ENCODE results near the gene PRKAG2.
"Not testable (repeated sequence)": the region's sequence is repeated elsewhere in the genome, so short reads cannot be mapped to it uniquely, and the experiment has no call there.

PRKAG2 gene

DNA sequence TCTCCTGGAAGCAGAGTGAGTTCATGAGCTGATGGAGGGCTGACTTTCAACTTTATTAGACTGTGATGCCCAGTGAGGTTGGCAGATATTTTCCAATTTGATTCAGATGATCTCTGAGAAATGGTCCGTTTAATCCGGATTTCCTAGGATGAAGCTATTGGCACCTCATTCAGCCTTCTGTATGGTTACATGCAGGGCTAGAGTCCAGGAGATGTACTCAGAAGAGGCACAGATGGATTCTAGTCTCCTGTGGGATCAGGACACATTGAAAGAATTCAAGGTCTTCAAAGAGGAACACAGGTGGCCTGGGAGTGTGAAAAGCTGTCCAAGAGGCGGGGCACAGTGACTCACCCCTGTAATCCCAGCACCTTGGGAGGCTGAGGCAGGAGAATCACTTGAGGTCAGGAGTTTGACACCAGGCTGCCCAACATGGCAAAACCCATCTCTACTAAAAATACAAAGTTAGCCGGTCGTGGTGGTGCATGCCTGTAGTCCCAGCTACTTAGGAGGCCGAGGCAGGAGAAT is 334.2 kb downstream of the PRKAG2 start:
- Histone ChIP-seq H3K36me3 (ENCODE audit: control insufficient read depth in 1 of 2, insufficient read depth in 2 of 2, low read length in 2 of 2) (no peaks in the 10 kb centered on the region), H3K9ac (ENCODE audit: low read depth in 1 of 2, low read length in 2 of 2) (no peak overlapping the region), H3K4me3 (ENCODE audit: low read depth in 1 of 2, low read length in 2 of 2) (no peak overlapping the region), H3K27me3 (ENCODE audit: control insufficient read depth in 1 of 2, insufficient read depth in 2 of 2, low read length in 2 of 2) (peaks cover 0 to under 1% of the 10 kb centered on the region in 2 donors), H3K9me3 (ENCODE audit: control insufficient read depth in 1 of 2, low read length in 2 of 2) (no peaks in the 10 kb centered on the region), H3K4me1 (ENCODE audit: control insufficient read depth in 1 of 2, insufficient read depth in 2 of 2, low read length in 2 of 2) (no peaks in the 10 kb centered on the region), H3K27ac (ENCODE audit: low read depth, low read length) (no peak overlapping the region)

DNA sequence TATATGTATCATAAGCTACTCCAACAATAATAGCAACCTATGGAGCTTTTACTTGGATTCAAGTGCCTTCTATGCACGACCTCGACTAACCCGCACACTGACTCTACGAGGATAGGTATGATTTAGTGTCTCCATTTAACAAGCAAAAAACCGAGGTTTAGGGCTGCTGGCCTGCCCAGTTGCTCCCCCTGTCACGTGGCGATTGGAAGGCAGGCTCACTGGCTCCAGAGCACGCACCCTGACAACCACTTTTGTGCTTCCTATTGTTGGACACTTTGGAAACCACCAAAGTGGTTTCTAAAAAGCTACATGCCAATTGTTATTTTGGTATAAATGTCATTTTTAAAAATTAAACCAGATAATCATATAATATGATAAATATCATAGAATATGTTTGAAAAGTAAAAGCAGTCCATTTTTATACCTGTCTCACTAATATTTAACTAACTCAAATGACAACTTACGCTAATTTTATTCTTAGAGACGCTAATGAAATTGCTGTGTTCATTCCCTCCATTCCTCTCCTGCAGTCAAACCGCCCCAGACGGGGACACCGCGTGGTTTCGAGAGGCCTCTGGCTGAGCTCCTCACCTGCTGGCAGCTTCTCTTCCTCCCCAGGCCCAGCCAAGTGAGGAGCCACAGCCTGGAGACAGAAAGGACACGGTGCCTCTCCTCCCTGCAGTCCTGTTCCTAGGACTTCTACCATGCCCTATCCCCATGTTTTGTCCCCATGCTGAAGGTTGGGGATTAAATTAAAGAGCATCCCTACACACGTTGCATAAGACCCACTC is 335.0 kb downstream of the PRKAG2 start:
- Histone ChIP-seq H3K4me3 (ENCODE audit: low read depth in 1 of 2, low read length in 2 of 2) (no peak overlapping the region), H3K27me3 (ENCODE audit: control insufficient read depth in 1 of 2, insufficient read depth in 2 of 2, low read length in 2 of 2) (no peaks in the 10 kb centered on the region), H3K36me3 (ENCODE audit: control insufficient read depth in 1 of 2, insufficient read depth in 2 of 2, low read length in 2 of 2) (no peaks in the 10 kb centered on the region), H3K27ac (ENCODE audit: low read depth, low read length) (no peak overlapping the region), H3K9ac (ENCODE audit: low read depth in 1 of 2, low read length in 2 of 2) (no peak overlapping the region), H3K4me1 (ENCODE audit: control insufficient read depth in 1 of 2, insufficient read depth in 2 of 2, low read length in 2 of 2) (no peaks in the 10 kb centered on the region), H3K9me3 (ENCODE audit: control insufficient read depth in 1 of 2, low read length in 2 of 2) (no peaks in the 10 kb centered on the region)

DNA sequence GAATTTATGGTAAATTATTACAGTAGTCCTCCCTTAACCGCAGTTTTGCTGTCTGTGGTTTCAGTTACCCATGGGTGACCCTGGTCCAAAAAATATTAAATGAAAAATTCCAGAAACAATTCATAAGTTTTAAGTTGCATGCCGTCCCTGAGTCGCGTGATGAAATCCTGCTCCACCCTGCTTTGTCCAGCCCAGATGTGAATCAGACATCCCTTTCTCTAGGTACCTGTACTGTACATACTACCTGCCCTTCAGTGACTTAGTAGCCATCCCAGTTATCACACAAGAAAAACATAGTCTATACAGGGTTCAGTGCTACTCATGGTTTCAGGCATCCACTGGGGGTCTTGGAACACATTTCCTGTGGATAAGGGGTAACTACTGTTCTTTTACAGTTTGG is 336.8 kb downstream of the PRKAG2 start:
- no peaks in the 10 kb centered on the region for H3K9me3 ChIP-seq (ENCODE audit: control insufficient read depth in 1 of 2, low read length in 2 of 2)
- H3K36me3 ChIP-seq (ENCODE audit: control insufficient read depth in 1 of 2, insufficient read depth in 2 of 2, low read length in 2 of 2), result no peaks in the 10 kb centered on the region
- no peak overlapping the region for H3K4me3 ChIP-seq (ENCODE audit: low read depth in 1 of 2, low read length in 2 of 2)

DNA sequence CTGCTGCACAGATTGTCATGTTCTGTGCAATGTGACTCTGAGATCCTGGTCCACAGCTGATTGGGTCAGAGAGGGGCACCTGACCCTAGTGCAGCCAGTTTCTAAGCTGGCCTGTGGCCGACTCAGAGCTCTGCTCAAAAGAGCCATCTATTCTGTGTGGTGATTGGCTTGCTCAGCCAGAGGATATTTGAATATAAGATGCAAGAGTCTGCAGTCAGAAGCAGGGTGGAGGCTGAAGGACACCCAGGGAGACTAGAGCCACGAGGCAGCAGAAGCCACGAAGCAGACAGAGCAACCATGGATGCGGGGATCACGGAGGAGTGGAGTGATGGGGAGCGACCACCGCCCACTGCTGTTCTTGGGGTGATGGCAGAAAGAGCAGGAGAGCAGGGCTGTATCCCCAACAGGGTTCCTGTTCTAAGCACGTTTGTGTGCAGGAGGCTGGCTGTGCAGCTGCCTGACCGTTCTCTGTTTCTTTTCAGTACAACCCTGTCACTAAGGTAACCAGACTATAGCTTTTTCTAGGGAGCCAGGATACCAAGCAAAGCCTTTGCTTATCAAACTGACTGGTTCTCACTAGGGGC is 337.7 kb downstream of the PRKAG2 start:
- Histone ChIP-seq H3K4me3 (ENCODE audit: low read depth in 1 of 2, low read length in 2 of 2) (no peak overlapping the region), H3K27ac (ENCODE audit: low read depth, low read length) (no peak overlapping the region), H3K27me3 (ENCODE audit: control insufficient read depth in 1 of 2, insufficient read depth in 2 of 2, low read length in 2 of 2) (no peaks in the 10 kb centered on the region), H3K9me3 (ENCODE audit: control insufficient read depth in 1 of 2, low read length in 2 of 2) (no peaks in the 10 kb centered on the region), H3K4me1 (ENCODE audit: control insufficient read depth in 1 of 2, insufficient read depth in 2 of 2, low read length in 2 of 2) (no peaks in the 10 kb centered on the region), H3K9ac (ENCODE audit: low read depth in 1 of 2, low read length in 2 of 2) (no peak overlapping the region), H3K36me3 (ENCODE audit: control insufficient read depth in 1 of 2, insufficient read depth in 2 of 2, low read length in 2 of 2) (no peaks in the 10 kb centered on the region)

More for the DNA sequence above, 336.8 kb downstream of the PRKAG2 start:
- Histone ChIP-seq H3K4me1 (ENCODE audit: control insufficient read depth in 1 of 2, insufficient read depth in 2 of 2, low read length in 2 of 2) (no peaks in the 10 kb centered on the region), H3K27me3 (ENCODE audit: control insufficient read depth in 1 of 2, insufficient read depth in 2 of 2, low read length in 2 of 2) (no peaks in the 10 kb centered on the region), H3K27ac (ENCODE audit: low read depth, low read length) (no peak overlapping the region), H3K9ac (ENCODE audit: low read depth in 1 of 2, low read length in 2 of 2) (no peak overlapping the region)

DNA sequence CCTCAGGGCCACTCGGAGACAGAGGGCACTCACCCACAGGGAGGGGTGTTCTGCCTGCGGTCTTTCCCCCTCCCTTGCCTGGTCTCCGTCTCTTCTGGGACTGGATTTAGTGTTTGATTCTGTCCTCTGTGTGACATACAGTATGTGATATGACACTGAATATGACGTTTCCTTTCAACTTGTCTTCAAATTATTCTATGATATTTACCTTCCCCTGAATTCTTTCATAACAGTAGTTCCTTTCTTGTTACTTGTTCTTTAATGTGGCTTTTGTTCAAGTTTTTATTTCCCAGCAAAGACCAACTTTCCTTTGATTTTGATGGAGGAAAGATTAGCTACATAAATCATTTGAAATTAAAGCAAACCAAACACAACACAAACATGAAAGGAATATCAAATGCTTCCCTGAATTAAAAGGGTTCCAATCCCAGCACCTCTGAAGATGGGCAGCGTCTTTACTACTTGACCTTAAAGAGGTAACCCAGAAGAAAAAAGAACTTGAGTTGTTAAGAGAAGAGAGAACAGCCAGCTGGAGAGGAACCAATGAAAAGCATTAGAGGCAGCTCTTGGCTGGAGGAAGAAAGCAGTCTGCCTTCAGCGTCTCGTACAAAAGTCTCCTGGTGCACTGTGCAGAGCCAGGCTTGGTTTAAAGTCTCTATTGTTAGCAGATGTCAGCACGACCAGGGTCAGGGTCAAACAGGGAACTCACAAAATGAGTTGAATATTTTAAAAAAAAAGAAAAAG is 338.9 kb downstream of the PRKAG2 start:
- Histone ChIP-seq H3K36me3 (ENCODE audit: control insufficient read depth in 1 of 2, insufficient read depth in 2 of 2, low read length in 2 of 2) (no peaks in the 10 kb centered on the region), H3K27me3 (ENCODE audit: control insufficient read depth in 1 of 2, insufficient read depth in 2 of 2, low read length in 2 of 2) (no peaks in the 10 kb centered on the region), H3K4me3 (ENCODE audit: low read depth in 1 of 2, low read length in 2 of 2) (no peak overlapping the region), H3K9ac (ENCODE audit: low read depth in 1 of 2, low read length in 2 of 2) (no peak overlapping the region), H3K4me1 (ENCODE audit: control insufficient read depth in 1 of 2, insufficient read depth in 2 of 2, low read length in 2 of 2) (no peaks in the 10 kb centered on the region), H3K27ac (ENCODE audit: low read depth, low read length) (no peak overlapping the region), H3K9me3 (ENCODE audit: control insufficient read depth in 1 of 2, low read length in 2 of 2) (no peaks in the 10 kb centered on the region)

DNA sequence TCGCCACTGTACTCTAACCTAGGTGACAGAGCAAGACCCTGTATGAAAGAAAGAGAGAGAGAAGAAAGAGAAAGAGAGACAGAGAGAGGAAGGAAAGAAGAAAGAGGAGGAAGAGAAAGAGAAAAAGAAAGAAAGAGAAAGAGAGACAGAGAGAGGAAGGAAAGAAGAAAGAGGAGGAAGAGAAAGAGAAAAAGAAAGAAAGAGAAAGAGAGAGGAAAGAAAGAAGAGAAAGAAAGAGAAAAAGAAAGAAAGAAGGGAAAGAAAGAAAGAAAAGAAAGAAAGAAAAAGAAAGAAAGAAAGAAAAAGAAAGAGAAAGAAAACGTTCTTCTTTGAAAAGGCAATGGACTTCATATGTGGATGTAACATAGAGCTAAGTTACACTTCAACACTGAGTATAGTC is 340.7 kb downstream of the PRKAG2 start:
- H3K36me3 ChIP-seq (ENCODE audit: control insufficient read depth in 1 of 2, insufficient read depth in 2 of 2, low read length in 2 of 2); H3K4me1 ChIP-seq (ENCODE audit: control insufficient read depth in 1 of 2, insufficient read depth in 2 of 2, low read length in 2 of 2); H3K27me3 ChIP-seq (ENCODE audit: control insufficient read depth in 1 of 2, insufficient read depth in 2 of 2, low read length in 2 of 2); H3K4me3 ChIP-seq (ENCODE audit: low read depth in 1 of 2, low read length in 2 of 2); H3K9ac ChIP-seq (ENCODE audit: low read depth in 1 of 2, low read length in 2 of 2); H3K9me3 ChIP-seq (ENCODE audit: control insufficient read depth in 1 of 2, low read length in 2 of 2); H3K27ac ChIP-seq (ENCODE audit: low read depth, low read length): not testable (repeated sequence)

DNA sequence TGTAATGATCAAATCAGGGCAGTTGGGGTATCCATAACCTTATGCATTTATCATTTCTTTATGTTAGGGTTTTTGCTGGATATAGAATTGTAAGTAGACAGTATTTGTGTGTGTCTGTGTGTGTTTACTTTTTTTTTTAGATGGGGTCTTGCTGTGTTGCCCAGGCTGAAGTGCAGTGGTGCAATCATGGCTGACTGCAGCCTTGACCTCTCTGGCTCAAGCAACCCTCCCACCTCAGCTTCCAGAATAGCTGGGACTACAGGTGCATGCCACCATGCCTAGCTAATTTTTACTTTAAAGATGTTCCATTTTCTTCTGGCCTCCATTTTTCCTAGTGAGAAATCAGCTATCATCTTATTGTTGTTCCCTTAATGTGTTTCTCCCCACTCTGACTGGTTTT is 347.1 kb downstream of the PRKAG2 start:
- H3K27me3 ChIP-seq (ENCODE audit: control insufficient read depth in 1 of 2, insufficient read depth in 2 of 2, low read length in 2 of 2), result no peaks in the 10 kb centered on the region
- no peaks in the 10 kb centered on the region for H3K36me3 ChIP-seq (ENCODE audit: control insufficient read depth in 1 of 2, insufficient read depth in 2 of 2, low read length in 2 of 2)
- H3K9ac ChIP-seq (ENCODE audit: low read depth in 1 of 2, low read length in 2 of 2), result no peak overlapping the region
- no peak overlapping the region for H3K4me3 ChIP-seq (ENCODE audit: low read depth in 1 of 2, low read length in 2 of 2)
- H3K4me1 ChIP-seq (ENCODE audit: control insufficient read depth in 1 of 2, insufficient read depth in 2 of 2, low read length in 2 of 2), result no peaks in the 10 kb centered on the region
- no peak overlapping the region for H3K27ac ChIP-seq (ENCODE audit: low read depth, low read length)
- H3K9me3 ChIP-seq (ENCODE audit: control insufficient read depth in 1 of 2, low read length in 2 of 2), result peaks cover 3 to 14% of the 10 kb centered on the region in 2 donors

DNA sequence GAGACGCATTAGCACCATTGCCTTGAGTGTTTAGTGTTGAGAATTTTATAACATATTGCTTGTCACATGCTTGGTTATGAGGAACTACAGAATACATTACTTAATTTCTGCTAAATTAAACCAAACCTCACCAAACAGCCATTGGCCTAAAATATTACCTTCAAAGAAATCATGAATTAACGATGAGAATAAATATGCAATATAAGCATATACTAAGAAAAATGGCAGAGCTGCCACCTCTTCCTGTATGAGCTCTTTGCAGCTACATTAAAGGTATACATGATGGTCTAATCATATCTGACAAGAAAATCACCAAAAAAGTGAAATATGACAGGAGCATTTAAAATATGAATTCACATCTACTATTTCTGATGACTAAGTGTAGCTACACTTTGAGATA is 352.1 kb downstream of the PRKAG2 start:
- Histone ChIP-seq H3K9ac (ENCODE audit: low read depth in 1 of 2, low read length in 2 of 2) (no peak overlapping the region), H3K36me3 (ENCODE audit: control insufficient read depth in 1 of 2, insufficient read depth in 2 of 2, low read length in 2 of 2) (no peaks in the 10 kb centered on the region), H3K27me3 (ENCODE audit: control insufficient read depth in 1 of 2, insufficient read depth in 2 of 2, low read length in 2 of 2) (no peaks in the 10 kb centered on the region), H3K4me3 (ENCODE audit: low read depth in 1 of 2, low read length in 2 of 2) (no peak overlapping the region), H3K4me1 (ENCODE audit: control insufficient read depth in 1 of 2, insufficient read depth in 2 of 2, low read length in 2 of 2) (peaks cover 4 to 9% of the 10 kb centered on the region in 2 donors), H3K27ac (ENCODE audit: low read depth, low read length) (no peak overlapping the region), H3K9me3 (ENCODE audit: control insufficient read depth in 1 of 2, low read length in 2 of 2) (peaks cover under 1 to 2% of the 10 kb centered on the region in 2 donors)

DNA sequence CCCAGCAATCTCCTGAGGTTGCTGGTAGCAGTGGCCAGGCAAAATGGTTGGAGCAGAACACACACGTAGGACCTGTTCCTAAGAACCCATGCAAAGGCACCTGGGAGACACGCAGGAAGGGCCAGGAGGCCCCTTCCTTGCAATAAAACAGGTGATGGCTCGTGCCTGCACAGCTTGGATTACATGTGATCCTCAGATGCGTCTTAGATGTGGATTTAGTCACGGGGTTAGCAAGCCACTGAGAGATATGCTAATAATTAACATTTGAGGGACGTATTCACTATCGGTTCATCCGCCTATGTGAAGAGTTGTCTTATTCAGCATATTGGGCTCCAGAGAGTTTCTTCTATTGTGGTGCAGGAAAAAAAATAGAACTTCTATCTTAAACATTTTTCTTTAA is 352.6 kb downstream of the PRKAG2 start:
- H3K27me3 ChIP-seq (ENCODE audit: control insufficient read depth in 1 of 2, insufficient read depth in 2 of 2, low read length in 2 of 2), result no peaks in the 10 kb centered on the region
- H3K27ac ChIP-seq (ENCODE audit: low read depth, low read length), result no peak overlapping the region
- H3K4me3 ChIP-seq (ENCODE audit: low read depth in 1 of 2, low read length in 2 of 2), result no peak overlapping the region
- no peaks in the 10 kb centered on the region for H3K36me3 ChIP-seq (ENCODE audit: control insufficient read depth in 1 of 2, insufficient read depth in 2 of 2, low read length in 2 of 2)
- peaks cover 4 to 9% of the 10 kb centered on the region in 2 donors for H3K4me1 ChIP-seq (ENCODE audit: control insufficient read depth in 1 of 2, insufficient read depth in 2 of 2, low read length in 2 of 2)
- no peaks in the 10 kb centered on the region for H3K9me3 ChIP-seq (ENCODE audit: control insufficient read depth in 1 of 2, low read length in 2 of 2)
- no peak overlapping the region for H3K9ac ChIP-seq (ENCODE audit: low read depth in 1 of 2, low read length in 2 of 2)

Data from duodenal mucosa (tissue), 2 donors.